DMS79 treated with DMSO at 0.1 percent for 48 hours (cell line): ENCODE measurements around the gene STAC3.
"Not testable (repeated sequence)": the region's sequence is repeated elsewhere in the genome, so short reads cannot be mapped to it uniquely, and the experiment has no call there.

Source experiments
- DNase-seq: peaks from one replicate; lab custom pipeline; 2025; lab: John Stamatoyannopoulos, UW

Gene STAC3

DNA sequence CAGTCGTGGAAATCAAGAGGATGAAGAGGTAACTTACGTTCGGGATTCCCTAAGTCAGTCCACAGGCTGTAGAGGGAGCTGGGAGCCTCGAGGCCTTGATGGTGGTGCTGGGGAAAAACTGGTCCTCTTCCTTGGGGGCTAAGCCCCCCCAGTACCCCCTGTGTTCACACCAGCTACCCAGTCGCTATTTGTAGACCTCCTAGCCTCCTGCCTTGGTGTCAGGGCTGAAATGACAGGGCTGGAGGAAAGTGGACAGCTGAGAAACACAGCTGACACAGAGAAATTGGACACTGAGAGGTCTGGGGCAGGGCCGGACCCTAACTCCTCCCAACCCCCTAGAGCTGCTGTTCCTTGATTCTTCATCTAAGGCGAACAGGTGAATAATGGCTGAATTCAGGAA, at the start of gene STAC3:
Gene STAC3 (minus strand): TSS at position 232 of the 400 bp plus-strand sequence. CDS start 1,551 bp downstream, outside the sequence.
- no peak for DNase-seq

DNA sequence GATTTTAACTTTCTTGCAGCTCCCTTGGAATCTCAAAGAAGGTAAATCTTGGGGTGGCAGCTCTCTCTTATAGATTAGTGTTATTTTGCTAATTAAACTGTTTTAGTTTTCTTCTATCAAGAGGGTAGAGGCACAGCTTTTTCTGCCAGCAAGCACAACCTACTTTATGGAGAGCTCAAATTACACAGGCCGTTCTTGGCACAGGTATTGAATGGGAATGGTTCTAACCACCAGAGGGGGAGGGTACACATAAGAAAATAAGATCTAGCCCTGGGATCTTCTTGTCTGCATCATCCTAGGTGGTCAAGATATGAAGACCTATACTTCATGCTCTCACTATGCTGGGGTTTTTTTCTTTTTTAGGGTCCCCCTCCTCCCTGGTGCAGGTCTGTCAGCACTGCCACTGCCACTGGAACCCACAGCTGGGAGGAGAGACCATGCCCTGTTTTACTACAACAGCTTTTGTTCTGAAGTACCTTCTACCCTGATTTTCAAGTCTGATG, 48.6 kb upstream of the STAC3 start:
- DNase-seq, result peak; percentile 75

DNA sequence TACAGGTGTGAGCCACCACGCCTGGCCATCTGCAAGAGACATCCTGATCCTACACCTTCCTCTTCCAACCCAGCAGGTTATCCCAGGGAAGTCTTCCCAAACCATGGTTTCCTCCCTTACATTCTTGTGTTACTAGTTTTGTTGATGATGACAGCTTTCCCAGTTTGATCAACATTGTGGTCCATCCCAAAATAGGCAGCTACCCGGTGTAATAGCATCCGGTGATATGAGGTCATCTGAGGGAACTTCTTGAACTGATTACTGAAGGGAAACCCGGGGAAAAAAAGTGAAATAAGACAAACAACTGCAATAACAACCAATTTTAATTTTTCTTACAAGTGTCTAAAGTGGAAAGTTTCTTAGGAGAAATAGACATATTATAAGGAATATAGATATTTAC, 45.3 kb upstream of the STAC3 start:
- DNase-seq, result no peak

DNA sequence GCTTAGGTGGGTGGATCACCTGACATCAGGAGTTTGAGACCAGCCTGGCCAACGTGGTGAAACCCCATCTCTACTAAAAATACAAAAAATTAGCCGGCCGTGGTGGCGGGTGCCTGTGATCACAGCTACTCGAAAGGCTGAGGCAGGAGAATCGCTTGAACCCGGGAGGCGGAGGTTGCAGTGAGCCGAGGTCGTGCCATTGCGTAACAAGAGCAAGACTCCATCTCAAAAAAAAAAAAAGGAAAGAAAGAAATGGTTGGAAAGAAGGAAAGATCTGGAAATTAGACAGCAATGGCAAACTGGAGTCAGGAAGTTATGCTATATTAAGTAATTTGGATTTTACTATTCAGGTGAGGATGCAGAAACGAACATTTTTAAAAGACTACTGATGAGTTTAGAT, 31.1 kb upstream of the STAC3 start:
- not testable (repeated sequence) for DNase-seq

DNA sequence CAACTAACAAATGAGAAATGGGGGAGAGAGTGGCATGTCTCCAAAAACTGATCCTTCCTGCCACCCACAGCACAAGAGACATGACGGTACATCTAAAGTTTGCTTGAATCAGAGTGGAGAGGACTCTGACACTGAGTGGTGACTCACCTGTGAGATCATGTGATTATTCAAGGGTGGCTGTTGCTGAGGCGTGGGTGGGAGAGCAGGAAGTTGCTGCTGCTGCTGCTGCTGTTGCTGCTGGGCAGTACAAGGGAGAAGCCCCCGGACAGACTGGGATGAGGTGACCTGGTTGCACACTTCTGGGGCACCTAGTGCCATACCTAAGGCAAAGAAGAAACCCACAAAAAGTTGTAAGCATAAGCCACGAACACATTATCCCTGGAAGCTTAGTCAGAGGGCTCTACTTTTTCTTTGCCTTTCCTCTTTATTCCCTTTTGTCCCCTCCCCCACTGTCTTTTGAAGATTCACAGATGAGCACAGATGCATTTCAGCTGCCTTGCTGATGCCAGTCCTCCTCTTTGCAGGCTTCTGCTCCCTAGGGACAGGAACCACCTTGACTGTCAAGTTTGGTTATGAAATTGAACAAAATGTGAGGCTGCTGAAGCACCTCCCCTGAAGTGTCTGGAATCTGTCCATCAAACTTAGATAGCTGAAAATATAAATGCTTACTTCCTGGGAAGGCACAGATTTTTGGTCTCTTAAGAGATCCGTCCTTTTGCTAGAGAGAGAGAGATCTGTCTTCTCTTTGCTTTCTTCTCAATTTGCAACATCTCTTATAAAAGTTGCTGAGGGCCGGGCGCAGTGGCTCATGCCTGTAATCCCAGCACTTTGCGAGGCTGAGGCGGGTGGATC, 29.4 kb upstream of the STAC3 start:
- DNase-seq, result no peak

DNA sequence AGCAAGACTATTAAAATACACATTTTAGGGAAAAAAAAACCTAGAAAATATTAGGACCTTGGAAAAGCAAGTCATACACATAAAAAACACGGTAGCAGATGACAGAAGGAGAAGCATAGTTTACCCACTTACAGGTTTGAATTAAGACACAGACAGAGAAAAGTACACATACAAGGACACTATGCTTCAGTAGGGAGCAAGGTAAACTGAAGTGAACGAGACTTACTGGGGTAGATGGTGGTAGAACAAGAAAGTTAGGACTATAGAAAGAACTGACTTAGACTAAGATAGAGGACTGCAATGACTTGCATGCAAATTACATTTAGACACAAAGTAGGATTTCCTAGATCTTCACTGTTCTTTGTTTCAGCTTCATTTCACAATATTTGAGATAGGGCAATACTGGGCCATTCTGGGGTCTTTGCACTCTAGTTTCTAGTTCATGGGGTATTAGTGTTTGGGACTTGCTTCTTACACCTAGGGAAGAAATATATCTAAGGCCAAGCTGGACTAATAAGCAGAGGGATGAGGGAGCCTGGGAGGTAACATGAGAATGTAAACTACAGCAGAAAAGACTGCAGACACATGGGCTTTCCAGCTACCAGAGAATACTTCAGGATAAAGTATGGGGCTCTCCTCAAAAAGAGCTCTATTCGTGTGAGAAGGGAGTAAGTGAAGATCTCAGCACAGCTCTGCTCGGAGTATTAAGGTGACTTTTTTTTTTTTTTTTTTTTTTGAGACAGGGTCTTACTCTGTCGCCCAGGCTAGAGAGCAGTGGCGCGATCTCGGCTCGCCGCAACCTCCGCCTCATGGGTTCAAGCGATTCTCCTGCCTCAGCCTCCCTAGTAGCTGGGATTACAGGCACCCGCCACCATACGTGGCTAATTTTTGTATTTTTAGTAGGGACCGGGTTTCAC, 27.7 kb upstream of the STAC3 start:
- no peak for DNase-seq

DNA sequence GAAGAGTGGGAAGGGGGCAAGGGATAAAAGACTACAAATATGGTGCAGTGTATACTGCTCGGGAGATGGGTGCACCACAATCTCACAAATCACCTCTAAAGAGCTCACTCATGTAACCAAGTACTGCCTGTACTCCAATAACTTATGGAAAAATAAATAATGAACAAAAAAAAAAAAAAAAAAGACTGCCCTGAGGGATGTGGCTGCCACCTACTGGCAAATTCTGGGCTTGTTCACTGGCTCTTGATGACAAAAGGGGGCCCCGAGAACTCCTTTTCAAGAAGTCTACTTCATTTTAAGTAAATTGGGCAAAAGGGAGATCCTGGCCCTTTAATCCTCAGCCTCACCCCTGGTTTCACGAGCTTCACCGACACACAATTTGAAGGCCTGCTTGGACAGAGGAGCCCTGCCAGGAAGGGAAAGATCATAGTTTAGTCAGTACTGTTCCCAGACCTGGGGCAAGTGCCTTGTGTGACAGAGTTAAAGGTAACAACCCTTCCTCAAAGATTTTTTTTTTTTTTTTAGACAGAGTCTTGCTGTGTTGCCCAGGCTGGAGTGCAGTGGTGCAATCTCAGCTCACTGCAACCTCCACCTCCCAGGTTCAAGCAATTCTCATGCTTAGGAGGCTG, 26.1 kb upstream of the STAC3 start:
- no peak for DNase-seq

DNA sequence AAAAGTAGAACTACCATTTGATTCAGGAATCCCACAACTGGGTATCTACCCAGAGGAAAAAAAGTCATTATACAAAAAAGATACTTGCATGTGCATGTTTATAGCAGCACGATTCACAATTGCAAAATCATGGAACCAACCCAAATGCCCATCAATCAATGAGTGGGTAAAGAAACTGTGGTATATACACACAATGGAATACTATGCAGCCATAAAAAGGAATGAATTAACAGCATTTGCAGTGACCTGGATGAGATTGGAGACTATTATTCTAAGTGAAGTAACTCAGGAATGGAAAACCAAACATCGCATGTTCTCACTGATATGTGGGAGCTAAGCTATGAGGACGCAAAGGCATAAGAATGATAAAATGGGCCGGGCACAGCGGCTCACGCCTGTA, 25.2 kb upstream of the STAC3 start:
- DNase-seq, result not testable (repeated sequence)

DNA sequence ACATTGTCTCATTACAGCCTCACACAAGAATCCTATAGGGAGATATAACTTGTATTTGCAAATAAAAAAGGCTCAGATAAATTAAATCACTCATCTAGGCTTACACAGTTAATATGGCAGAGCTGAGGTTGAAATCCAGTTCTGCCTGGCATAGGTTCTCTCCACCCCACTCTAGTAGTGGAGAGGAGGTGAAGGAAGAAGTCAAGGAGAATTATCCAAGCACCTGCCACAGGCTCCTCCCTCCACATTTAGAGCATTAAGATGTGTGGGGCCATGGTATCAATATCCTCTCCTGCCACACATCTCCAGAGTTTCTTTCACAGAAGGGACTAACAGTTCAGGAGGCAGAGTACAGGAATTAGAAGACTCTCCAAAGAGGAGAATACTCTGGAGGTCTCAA, 22.5 kb upstream of the STAC3 start:
- DNase-seq, result no peak

DNA sequence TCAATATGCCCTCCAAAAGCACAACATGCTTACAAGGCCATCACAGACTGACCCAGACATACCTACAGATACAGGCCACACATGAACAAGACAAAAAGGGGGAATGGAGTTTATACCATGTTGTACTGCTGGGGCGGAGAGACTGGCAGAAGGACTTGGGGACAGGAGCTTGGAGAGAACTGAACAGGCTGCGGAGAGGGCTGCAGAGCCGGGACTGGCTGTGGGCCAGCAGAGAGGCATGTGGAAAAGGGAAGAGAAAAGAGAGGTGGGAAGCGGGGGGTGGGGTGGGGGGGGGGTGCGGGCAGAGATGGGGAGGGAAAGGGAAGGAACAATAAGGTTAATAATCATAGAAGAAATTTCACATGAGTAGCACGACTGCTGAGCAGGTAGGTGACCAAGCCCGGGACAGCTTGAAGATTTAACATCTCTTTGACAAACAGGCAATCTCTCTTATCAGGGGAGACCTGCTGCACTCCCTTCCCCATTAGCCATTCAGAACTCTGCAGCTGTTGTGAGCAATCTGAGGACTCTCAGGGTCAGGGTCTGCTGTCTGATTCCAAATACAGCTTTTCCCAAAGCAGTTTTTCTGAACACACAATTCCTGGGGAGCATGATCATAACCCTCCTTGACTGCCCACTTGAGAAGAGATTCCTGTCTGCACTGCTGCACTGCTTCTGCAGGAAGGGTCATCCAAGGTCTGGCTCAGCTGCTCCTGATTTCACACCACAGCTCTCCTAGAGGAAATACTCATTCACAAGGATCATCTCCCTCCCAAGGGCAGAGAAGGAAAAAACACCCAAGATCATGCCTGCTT, 21.6 kb upstream of the STAC3 start:
- DNase-seq, result peak; percentile 6

DNA sequence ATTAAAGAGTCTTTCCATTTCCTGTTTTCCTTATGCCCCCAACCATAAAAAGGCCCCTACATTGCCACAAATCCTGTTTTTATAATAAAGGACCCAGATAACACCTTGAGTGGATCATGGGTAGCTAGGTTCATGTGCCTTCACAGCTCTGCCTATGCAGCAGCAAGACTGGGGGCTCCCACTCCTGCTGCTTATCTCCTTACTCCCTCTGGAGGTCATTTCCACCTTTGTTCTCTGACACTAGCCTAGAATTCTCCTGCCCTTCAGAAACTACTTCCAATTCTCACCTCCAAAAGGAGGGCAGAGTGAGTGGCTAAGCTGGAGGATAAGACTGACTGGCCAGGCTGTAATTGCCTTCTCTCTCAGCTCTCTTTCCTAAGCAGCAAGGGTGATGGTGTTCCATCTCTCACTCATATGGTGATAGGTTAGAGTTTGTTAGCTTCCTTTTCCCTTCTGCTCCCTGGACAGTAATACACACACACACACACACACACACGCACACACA, 20.0 kb upstream of the STAC3 start:
- DNase-seq, result no peak

DNA sequence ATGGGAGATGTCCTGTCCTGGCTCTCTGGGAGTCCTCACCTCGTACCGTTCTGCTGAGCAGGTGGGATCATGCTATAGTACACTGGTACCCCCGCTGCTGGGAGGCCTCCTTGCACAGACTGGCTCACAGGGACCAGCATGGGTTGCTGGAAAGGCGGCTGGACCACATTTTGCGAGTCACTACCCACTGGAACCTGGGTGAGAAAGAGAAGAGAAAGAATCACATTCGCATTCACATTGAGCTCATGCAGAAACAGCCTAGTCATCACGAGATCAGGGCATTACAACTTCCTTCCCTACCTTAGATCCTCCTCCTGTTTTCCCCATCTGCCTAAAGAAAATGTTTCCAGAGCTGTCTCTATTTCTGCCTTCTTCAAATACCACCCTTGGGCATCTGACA, 17.3 kb upstream of the STAC3 start:
- DNase-seq, result no peak

DNA sequence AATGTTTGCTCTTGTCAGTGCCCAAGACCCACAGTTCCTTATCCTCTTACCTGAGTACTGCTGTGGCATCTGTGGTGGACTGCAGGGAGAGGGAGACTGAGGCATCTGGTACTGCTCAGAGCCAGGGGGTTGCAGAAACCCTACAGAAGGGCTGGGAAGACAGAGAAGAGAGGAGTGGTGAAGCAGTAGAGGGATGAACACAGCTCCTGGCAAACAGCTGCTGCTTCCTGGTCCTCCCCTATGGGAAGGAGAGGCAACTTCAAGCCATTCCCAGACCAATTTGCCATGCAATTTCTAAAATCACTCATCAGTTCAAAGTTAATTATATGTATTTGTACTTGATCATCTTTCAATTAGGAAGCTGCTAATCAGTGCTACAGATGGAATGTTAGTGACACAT, 15.7 kb upstream of the STAC3 start:
- no peak for DNase-seq

DNA sequence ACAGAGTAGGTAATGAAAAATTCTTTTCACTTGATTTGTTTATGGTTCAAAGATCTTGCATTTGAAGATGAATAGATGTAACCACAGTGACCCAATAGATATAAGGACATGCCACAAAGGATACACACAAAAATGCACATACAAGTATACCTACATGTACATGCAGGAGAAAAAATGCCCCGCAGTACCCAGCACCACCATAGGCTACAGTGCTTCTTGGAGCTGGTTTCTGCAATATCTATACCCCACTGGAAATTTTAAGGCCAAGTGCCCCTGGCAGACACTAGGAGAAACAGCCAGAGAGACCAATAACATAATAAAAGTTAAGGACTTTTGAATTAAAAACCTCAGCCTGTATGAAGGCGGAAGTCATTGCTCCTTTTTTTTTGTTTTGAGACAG, 12.1 kb upstream of the STAC3 start:
- no peak for DNase-seq

DNA sequence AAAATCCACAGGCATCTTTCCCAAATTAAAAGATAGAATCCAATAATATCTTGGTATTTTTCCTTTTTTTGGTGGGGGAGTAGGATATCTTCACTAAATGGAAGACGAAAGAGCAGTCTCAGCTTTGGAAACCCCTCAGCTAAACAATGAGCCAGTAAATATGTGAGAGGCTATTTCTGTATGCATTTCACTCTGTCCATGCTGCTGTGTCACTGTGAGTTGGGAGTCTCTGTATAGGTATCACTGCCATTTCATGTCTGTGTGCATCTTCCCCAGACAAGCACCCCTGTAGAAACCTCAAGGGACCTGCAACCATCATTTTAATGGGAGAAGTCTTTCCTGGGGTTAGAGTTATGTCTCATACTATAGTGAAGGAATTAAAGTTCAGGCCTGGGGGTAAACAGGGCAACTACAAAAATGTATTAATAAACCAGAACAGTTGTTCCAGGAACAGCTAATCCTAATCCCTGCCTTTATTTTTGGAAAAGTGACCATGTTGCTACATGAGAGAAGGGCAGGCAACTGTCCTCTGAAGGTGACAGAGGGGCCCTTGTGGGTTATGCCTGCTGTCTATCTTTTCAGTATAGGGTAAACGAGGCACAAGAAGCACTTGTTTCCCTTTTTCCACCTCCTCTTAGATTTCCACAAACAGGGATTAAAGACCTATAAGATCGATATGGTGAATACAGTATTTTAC, 11.3 kb upstream of the STAC3 start:
- no peak for DNase-seq

DNA sequence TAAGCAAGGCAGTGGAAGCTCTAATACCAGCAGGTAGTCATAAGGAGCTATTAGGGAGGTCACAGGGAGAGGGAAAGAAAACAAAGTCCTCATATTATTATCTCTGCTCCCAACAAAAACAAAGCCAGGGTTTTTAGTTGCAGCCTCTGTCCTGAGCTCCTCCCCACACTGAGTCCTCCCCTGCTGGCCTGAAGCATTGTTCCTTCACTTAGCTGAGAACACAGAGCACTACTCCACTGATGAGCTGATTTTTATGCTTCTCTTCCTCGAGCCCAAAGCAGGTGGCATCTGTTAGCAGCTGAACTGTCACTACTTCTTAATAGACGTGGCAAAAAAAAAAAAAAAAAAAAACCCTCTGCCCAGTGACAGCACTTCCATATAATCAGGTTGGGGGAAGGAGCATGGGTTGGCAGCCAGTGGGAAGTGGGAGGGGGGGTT, 10.5 kb upstream of the STAC3 start:
- no peak for DNase-seq

DNA sequence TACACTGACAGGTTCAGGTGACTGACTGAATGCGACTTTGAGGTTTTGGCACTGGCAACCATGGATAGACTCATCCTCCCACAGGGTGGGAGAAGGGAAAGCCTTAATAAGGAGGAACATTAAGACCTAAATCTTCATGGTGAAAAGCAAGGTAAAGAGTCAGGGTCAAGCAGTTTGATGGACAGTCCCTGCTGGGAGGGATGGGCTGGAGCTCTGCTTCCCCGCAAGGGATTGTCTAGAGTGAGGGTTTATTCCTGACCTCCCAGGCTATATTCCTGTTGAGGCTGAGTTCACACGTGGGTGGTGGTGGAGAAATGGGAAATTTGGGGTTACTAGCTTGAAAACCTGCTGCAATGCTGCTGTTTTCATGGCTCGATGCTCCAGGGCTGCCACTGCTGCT, 9.4 kb upstream of the STAC3 start:
- no peak for DNase-seq

DNA sequence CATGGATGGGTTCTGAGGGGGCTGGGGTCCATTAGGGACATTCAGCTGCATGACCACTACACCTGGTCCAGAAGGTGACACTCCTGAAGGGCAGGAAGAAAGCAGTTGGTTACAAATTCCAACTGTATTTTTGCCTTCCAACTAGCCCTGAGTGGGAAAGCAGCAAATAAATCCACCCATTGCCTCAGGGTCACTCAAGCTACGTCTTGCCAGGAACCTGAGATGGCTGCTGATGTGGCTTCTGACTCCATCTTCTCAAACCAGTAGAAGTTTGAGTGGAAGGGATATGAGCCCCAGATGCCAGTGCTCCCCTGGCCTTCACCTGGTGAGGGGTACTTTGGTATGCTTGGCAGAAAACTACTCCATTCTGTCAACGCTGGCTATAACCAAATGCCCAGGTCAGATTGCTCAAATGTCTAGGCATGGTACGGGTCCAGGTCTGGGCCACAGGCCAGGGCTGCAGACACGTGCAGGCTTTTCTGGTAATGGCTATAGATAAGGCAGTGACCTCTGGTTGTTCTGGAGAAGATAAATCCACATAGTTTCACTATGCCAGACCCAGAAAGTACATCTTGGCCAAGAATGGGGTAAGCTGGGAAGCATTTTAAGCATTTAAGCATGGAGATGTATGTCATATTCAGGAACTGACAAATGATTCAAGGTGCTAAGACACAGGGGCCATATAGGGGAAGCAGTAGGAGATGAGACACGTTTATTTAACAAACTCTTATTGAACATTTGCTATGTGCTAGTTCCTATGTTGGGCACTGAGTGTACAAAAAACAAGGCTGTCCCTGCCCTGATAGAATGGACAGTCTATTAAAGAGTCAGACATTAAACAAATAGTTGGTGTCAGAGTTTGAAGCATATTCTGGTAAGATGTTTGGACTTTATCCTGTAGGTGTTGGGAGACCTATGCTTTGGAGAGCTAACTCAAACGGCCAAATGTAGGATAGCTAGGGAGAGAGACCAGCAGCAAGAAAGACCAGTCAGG, 8.3 kb upstream of the STAC3 start:
- no peak for DNase-seq

DNA sequence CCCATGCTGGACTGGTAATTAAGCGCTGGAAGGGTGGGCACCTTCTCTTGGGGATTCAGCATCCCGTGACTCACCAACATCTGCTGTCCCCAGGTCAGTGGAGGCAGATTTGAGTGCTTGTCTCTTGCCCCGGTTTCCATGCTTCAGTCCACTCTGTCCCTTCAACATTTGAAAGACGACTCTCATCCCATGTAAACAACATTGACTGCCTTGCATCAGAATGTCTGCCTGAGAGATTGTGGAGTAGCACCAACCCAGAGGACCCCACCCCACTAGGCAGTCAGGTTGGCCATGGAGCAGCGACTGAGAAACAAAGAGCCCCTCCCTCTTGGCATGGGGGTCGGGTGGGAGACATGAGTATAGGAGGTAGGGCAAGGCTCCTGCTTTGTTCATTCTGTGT, 4.9 kb upstream of the STAC3 start:
- DNase-seq, result no peak
